ENCODE results near the gene GLIPR1L1. TPM values are rescaled to one million over a fixed set of nuclear protein-coding genes. Genes with fewer than 3 reads are reported as not detected.
"Not testable (repeated sequence)": the region's sequence is repeated elsewhere in the genome, so short reads cannot be mapped to it uniquely, and the experiment has no call there.

Gene GLIPR1L1
- total RNA-seq, 2 experiments from 2014 or later = not detected

DNA sequence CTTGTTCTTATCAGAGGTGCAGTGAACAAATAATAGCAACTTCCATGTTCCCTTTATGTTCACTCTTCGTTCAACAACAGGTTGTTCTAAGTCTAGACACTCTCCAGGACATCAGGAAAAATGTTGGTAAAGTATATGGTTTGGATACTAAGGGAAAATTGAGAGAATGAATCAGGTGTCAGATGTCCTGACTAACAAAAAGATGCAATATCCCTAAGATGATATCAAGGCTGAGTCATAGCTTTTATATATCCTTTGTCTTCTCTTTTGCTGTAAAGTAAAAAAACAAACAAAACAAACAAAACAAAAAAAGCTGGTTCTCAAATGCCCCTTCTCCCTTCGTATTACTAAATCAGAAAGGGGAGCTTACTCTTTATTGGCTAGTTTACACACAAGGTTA is 11.1 kb downstream of the GLIPR1L1 start:
- H3K27me3 Mint-ChIP-seq = no peaks in the 10 kb centered on the region
- ChIA-PET POLR2A (no interaction called here), CTCF (interaction anchor here (1.2 to 1.7 kb wide), 2 partner anchors 11 to 13 kb away, joined by 3 to 6 read pairs; partner anchors contain the start of gene GLIPR1L1)
- H3K36me3 Mint-ChIP-seq (ENCODE audit: low read depth) = no peaks in the 10 kb centered on the region
- intact Hi-C loops (cut with micrococcal nuclease) = loop anchor here (5.0 kb wide), 2 partner anchors 47 to 132 kb away; partner anchors contain the start of gene GLIPR1L2
- TF ChIP-seq, protein P1, sequence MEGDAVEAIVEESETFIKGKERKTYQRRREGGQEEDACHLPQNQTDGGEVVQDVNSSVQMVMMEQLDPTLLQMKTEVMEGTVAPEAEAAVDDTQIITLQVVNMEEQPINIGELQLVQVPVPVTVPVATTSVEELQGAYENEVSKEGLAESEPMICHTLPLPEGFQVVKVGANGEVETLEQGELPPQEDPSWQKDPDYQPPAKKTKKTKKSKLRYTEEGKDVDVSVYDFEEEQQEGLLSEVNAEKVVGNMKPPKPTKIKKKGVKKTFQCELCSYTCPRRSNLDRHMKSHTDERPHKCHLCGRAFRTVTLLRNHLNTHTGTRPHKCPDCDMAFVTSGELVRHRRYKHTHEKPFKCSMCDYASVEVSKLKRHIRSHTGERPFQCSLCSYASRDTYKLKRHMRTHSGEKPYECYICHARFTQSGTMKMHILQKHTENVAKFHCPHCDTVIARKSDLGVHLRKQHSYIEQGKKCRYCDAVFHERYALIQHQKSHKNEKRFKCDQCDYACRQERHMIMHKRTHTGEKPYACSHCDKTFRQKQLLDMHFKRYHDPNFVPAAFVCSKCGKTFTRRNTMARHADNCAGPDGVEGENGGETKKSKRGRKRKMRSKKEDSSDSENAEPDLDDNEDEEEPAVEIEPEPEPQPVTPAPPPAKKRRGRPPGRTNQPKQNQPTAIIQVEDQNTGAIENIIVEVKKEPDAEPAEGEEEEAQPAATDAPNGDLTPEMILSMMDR (IDR thresholded peaks at IDR 0.05) = no peak
- H3K4me1 Mint-ChIP-seq (ENCODE audit: low read depth) = peaks cover 13% of the 10 kb centered on the region
- no peak overlapping the region for H3K27ac Mint-ChIP-seq
- peaks cover 2% of the 10 kb centered on the region for H3K9me3 Mint-ChIP-seq
- H3K4me3 Mint-ChIP-seq = no peak overlapping the region
- ATAC-seq (no peak), DNase-seq (no peak)

DNA sequence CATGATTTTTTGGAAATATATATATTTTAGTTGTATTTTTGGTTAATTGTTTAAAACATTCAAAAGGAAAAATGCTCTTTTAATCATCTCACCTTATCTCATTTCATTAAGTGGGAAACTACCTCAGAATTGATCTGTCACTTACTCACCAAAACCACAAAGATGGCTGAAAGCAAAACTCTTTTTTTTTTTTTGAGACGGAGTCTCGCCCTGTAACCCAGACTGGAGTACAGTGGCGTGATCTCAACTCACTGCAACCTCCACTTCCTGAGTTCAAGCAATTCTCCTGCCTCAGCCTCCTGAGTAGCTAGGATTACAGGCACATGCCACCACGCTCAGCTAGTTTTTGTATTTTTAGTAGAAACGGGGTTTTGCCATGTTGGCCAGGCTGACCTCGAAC is 11.7 kb downstream of the GLIPR1L1 start:
- POLR2A ChIA-PET; H3K27me3 Mint-ChIP-seq; H3K27ac Mint-ChIP-seq; H3K36me3 Mint-ChIP-seq (ENCODE audit: low read depth); H3K4me3 Mint-ChIP-seq; H3K9me3 Mint-ChIP-seq: not testable (repeated sequence)
- peaks cover 18% of the 10 kb centered on the region for H3K4me1 Mint-ChIP-seq (ENCODE audit: low read depth)
- DNase-seq = peak; percentile 34
- peak; percentile 88 for ATAC-seq
- CTCF ChIA-PET = interaction anchor here (1.2 to 1.7 kb wide), 3 partner anchors 12 to 35 kb away, joined by 3 to 6 read pairs (median 4); partner anchors contain the start of gene GLIPR1L1
- intact Hi-C loops (cut with micrococcal nuclease) = loop anchor here (5.0 kb wide), 2 partner anchors 46 to 131 kb away; partner anchors contain the start of gene GLIPR1L2

DNA sequence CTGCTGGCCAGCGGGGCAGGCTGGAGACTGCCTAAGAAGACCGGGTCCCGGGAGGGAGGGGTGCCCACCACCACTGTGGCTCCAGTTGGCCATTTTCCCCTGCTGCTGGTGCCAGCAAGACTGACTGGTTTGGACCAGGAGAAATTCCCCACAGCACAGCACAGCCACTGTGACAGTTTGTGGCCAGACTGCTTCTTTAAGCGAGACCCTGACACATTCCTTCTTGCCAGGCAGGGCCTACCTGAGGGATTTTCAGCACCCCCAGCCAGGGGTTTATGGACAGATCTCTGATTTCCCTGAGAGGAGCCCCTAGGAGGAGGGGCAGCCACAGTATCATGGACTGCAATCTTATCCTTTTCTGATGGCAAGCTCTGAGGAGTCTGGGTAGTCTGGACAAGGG is 15.5 kb downstream of the GLIPR1L1 start:
- POLR2A ChIA-PET = no interaction called here
- intact Hi-C loops (cut with micrococcal nuclease) = loop anchor here (5.0 kb wide), 2 partner anchors 42 to 127 kb away; partner anchors contain the start of gene GLIPR1L2
- ATAC-seq = no peak

DNA sequence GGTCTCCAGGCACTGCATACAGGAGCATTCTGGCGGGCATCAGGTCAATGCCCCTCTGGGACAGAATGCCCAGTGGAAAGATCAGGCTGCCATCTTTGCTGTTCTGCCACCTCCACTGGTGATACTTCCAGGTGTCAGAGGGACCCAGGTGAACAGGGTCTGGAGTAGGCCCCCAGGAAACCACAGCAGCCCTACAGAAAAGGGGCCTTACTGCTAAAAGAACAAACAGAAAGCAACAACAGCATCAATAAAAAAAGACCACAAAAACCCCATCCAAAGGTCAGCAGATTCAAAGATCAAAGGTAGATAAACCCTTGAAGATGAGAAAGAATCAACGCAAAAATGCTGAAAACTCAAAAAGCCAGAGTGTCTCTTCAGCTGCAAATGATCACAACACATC is 15.9 kb downstream of the GLIPR1L1 start:
- Mint-ChIP-seq H3K27me3 (no peaks in the 10 kb centered on the region), H3K9me3 (peaks cover 15% of the 10 kb centered on the region), H3K4me3 (no peak overlapping the region), H3K27ac (no peak overlapping the region), H3K36me3 (ENCODE audit: low read depth) (peaks cover 9% of the 10 kb centered on the region), H3K4me1 (ENCODE audit: low read depth) (peaks cover 17% of the 10 kb centered on the region)
- TF ChIP-seq, protein P1 (IDR thresholded peaks at IDR 0.05) = no peak
- ChIA-PET CTCF (no interaction called here), POLR2A (no interaction called here)
- DNase-seq (no peak), ATAC-seq (no peak)
- intact Hi-C loops (cut with micrococcal nuclease) = no loop called here

More for the DNA sequence above, 15.5 kb downstream of the GLIPR1L1 start:
- TF ChIP-seq, protein P1 (IDR thresholded peaks at IDR 0.05) = no peak
- Mint-ChIP-seq H3K4me3 (no peak overlapping the region), H3K36me3 (ENCODE audit: low read depth) (peaks cover 5% of the 10 kb centered on the region), H3K4me1 (ENCODE audit: low read depth) (peaks cover 18% of the 10 kb centered on the region), H3K27ac (no peak overlapping the region), H3K27me3 (no peaks in the 10 kb centered on the region), H3K9me3 (peaks cover 12% of the 10 kb centered on the region)
- DNase-seq = no peak
- CTCF ChIA-PET = no interaction called here

DNA sequence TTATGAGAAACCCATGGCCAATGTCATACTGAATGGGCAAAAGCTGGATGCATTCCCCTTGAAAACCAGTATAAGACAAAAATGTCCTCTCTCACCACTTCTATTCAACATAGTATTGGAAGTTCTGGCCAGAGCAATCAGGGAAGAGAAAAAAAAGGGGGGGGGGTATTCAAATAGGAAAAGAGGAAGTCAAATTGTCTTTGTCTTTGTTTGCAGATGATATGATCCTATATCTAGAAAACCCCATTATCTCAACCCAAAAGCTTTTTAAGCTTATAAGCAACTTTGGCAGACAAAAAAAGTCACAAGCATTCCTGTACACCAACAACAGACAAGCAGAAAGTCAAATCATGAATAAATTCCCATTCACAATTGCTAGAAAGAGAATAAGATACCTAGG is 19.5 kb downstream of the GLIPR1L1 start:
- intact Hi-C loops (cut with micrococcal nuclease) = no loop called here
- TF ChIP-seq, protein P1 (IDR thresholded peaks at IDR 0.05) = no peak
- H3K27ac Mint-ChIP-seq = no peak overlapping the region
- H3K36me3 Mint-ChIP-seq (ENCODE audit: low read depth) = peaks cover 9% of the 10 kb centered on the region
- DNase-seq (no peak), ATAC-seq (no peak)
- H3K9me3 Mint-ChIP-seq = peaks cover 14% of the 10 kb centered on the region
- CTCF ChIA-PET = interaction anchor here (1.1 kb wide), 1 partner anchor 20 kb away, joined by 4 read pairs; the partner anchor contains the start of gene GLIPR1L1
- no peak overlapping the region for H3K4me3 Mint-ChIP-seq
- POLR2A ChIA-PET = no interaction called here
- H3K4me1 Mint-ChIP-seq (ENCODE audit: low read depth) = peaks cover 7% of the 10 kb centered on the region
- no peaks in the 10 kb centered on the region for H3K27me3 Mint-ChIP-seq

Data from activated CD8-positive, alpha-beta T cell treated with anti-CD3 and anti-CD28 coated beads for 36 hours (primary cell).